Endothelial cell (in vitro differentiated cells): ENCODE data around the gene TRAPPC12. TPM values are rescaled to one million over a fixed set of nuclear protein-coding genes. Genes with fewer than 3 reads are reported as not detected.

Experiments
- DNase-seq: peaks from one replicate; pipeline ENCODE4 v3.0.0; 2021; ENCODE audit warnings: low spot score
- H3K27ac Mint-ChIP-seq: one replicate; pipeline ENCODE4 v1.8.0; 2021; ENCODE audit warnings: mixed read lengths, inconsistent platforms; ENCODE audit not compliant: unreplicated experiment
- H3K27me3 Mint-ChIP-seq: one replicate; pipeline ENCODE4 v1.8.0; 2021; ENCODE audit warnings: mild to moderate bottlenecking, moderate library complexity, mixed read lengths, inconsistent platforms; ENCODE audit not compliant: unreplicated experiment
- H3K36me3 Mint-ChIP-seq: one replicate; pipeline ENCODE4 v1.8.0; 2021; ENCODE audit warnings: mild to moderate bottlenecking, low read depth, mixed read lengths, inconsistent platforms; ENCODE audit not compliant: unreplicated experiment
- H3K4me1 Mint-ChIP-seq: one replicate; pipeline ENCODE4 v1.8.0; 2021; ENCODE audit warnings: mild to moderate bottlenecking, mixed read lengths, inconsistent platforms; ENCODE audit not compliant: unreplicated experiment
- H3K4me3 Mint-ChIP-seq: one replicate; pipeline ENCODE4 v1.8.0; 2021; ENCODE audit warnings: mild to moderate bottlenecking, mixed read lengths, inconsistent platforms; ENCODE audit not compliant: unreplicated experiment
- H3K9me3 Mint-ChIP-seq: one replicate; pipeline ENCODE4 v1.8.0; 2021; ENCODE audit warnings: mixed read lengths, inconsistent platforms; ENCODE audit not compliant: unreplicated experiment
- CTCF ChIP-seq: fragments of 200-600 bp; sonication (generic); IDR thresholded peaks from one replicate; pipeline ENCODE4 v1.5.0; 2021; ENCODE audit warnings: antibody characterized with exemption; ENCODE audit not compliant: unreplicated experiment
- total RNA-seq: library from RNA; stranded (reverse); fragmentation: NEBNext Ultra II Directional; extraction: Animal tissue kit (Norgen Biotek cat#: 25700); gene quantifications from one replicate; pipeline ENCODE4 v1.2.1, GENCODE V29; 2021; ENCODE audit not compliant: unreplicated experiment

The TRAPPC12 gene
- total RNA-seq, 1 donor from 2014 or later = 105 TPM

GRCh38 chr2:3498783-3499394 is 119.4 kb downstream of the TRAPPC12 start:
- H3K36me3 Mint-ChIP-seq = peaks cover 21% of the 10 kb centered on the region
- no peak for DNase-seq
- H3K27me3 Mint-ChIP-seq = peaks cover 3% of the 10 kb centered on the region
- no peaks in the 10 kb centered on the region for H3K9me3 Mint-ChIP-seq
- no peaks in the 10 kb centered on the region for H3K4me1 Mint-ChIP-seq
- H3K27ac Mint-ChIP-seq = no peak overlapping the region
- TF ChIP-seq CTCF = no peak
- H3K4me3 Mint-ChIP-seq = no peak overlapping the region

- no peaks in the 10 kb centered on the region for H3K9me3 Mint-ChIP-seq
- H3K4me1 Mint-ChIP-seq = no peaks in the 10 kb centered on the region
- H3K27ac Mint-ChIP-seq = no peak overlapping the region
- H3K27me3 Mint-ChIP-seq = peaks cover 3% of the 10 kb centered on the region
- H3K4me3 Mint-ChIP-seq = no peak overlapping the region
- DNase-seq = no peak
- no peak for TF ChIP-seq CTCF
- H3K36me3 Mint-ChIP-seq = peaks cover 32% of the 10 kb centered on the region
These were observed 120.9 kb downstream of the TRAPPC12 start for GRCh38 chr2:3500326-3500899.

- Mint-ChIP-seq H3K36me3 (peaks cover 39% of the 10 kb centered on the region), H3K9me3 (no peaks in the 10 kb centered on the region), H3K27me3 (peaks cover 3% of the 10 kb centered on the region), H3K27ac (no peak overlapping the region), H3K4me3 (no peak overlapping the region), H3K4me1 (no peaks in the 10 kb centered on the region)
- TF ChIP-seq CTCF = no peak
- DNase-seq = no peak
These were observed 123.6 kb downstream of the TRAPPC12 start for GRCh38 chr2:3503046-3503445.

- peaks cover 1% of the 10 kb centered on the region for H3K27me3 Mint-ChIP-seq
- H3K27ac Mint-ChIP-seq = no peak overlapping the region
- TF ChIP-seq CTCF = no peak
- no peak overlapping the region for H3K4me3 Mint-ChIP-seq
- H3K9me3 Mint-ChIP-seq = no peaks in the 10 kb centered on the region
- DNase-seq = no peak
- no peaks in the 10 kb centered on the region for H3K4me1 Mint-ChIP-seq
- H3K36me3 Mint-ChIP-seq = peaks cover 42% of the 10 kb centered on the region
These were observed 124.0 kb downstream of the TRAPPC12 start for GRCh38 chr2:3503483-3503882.

- H3K36me3 Mint-ChIP-seq = peaks cover 37% of the 10 kb centered on the region
These were observed 125.2 kb downstream of the TRAPPC12 start for GRCh38 chr2:3504741-3505140.

More at GRCh38 chr2:3504741-3505140, 125.2 kb downstream of the TRAPPC12 start:
- Mint-ChIP-seq H3K4me1 (no peaks in the 10 kb centered on the region), H3K27me3 (peaks cover 1% of the 10 kb centered on the region), H3K9me3 (no peaks in the 10 kb centered on the region), H3K4me3 (no peak overlapping the region), H3K27ac (no peak overlapping the region)
- no peak for TF ChIP-seq CTCF
- no peak for DNase-seq
